RCC 7860 (cell line): ENCODE results near the gene OR7G3.

Experiments
- DNase-seq: peaks from one replicate; pipeline ENCODE4 v3.0.0-alpha.2; 2015; ENCODE audit warnings: low spot score
- FAIRE-seq: peaks from 2 replicates; lab custom pipeline; 2012; peaks lifted over from hg19 to GRCh38; lab: Jason Lieb, UNC

The OR7G3 gene

GRCh38 chr19:9109959-9110358 lies 16.8 kb downstream of the OR7G3 start:
- FAIRE-seq = no peak
- DNase-seq = no peak

GRCh38 chr19:9107375-9107774 lies 19.4 kb downstream of the OR7G3 start, which contains the start of gene OR7G2:
Gene OR7G2 (minus strand): TSS chr19:9107475. CDS start chr19:9103243, 4,232 bp downstream.
- no peak for FAIRE-seq
- DNase-seq = no peak

GRCh38 chr19:9086761-9087160 lies 40.0 kb downstream of the OR7G3 start, which contains the start of gene OR1M1:
Gene OR1M1 (plus strand): TSS chr19:9087061. CDS start chr19:9093245, 6,184 bp downstream.
- DNase-seq (no peak), FAIRE-seq (no peak)

- peak; percentile 37 for DNase-seq
- FAIRE-seq = peak; percentile 86
Observed at GRCh38 chr19:9078651-9079050, 48.1 kb downstream of the OR7G3 start.

DNA sequence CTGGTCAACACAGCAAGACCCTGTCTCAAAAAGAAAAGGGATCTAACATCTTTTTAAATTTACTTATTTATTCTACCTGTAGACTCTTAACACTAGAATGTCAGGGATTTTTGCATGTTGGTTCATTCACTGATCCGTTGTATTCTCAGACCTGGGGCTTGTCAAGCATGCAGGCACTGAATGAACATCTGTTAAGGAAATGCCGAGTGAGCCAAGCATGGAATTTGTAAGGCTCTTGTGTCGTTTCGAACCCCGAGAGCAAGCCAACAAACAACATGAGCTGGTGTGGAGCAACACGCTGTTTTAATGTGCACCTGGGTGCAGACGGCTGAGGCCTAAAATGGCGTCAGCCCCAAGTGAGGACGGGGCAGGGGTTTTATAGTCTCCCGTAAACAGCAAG lies 49.8 kb downstream of the OR7G3 start:
- DNase-seq = no peak
- no peak for FAIRE-seq
